HEK293 (cell line): ENCODE measurements around the gene BCR.

Experiments
- GLIS2 ChIP-seq: fragments of 450-650 bp; formaldehyde crosslinking; IDR thresholded peaks from 2 replicates; pipeline ENCODE4 v1.5.1; 2016; ENCODE audit warnings: missing biosample characterization, missing genetic modification characterization
- KLF16 ChIP-seq: fragments of 450-650 bp; formaldehyde crosslinking; IDR thresholded peaks from 2 replicates; pipeline ENCODE4 v1.5.1; 2017; ENCODE audit warnings: missing biosample characterization, missing genetic modification characterization
- TCF7L2 ChIP-seq: IDR thresholded peaks from 2 replicates; pipeline ENCODE4 v1.6.1; 2011; ENCODE audit warnings: low read depth, mild to moderate bottlenecking, inconsistent platforms, low read length, moderate library complexity, borderline replicate concordance
- ZNF221 ChIP-seq: fragments of 450-650 bp; formaldehyde crosslinking; IDR thresholded peaks from 2 replicates; pipeline ENCODE4 v1.5.1; 2017; ENCODE audit warnings: missing biosample characterization, missing genetic modification characterization, borderline replicate concordance
- ZNF335 ChIP-seq: fragments of 450-650 bp; formaldehyde crosslinking; conservative IDR thresholded peaks from 2 replicates; pipeline ENCODE4 v1.5.1; 2016; ENCODE audit warnings: missing biosample characterization, missing genetic modification characterization
- ZNF510 ChIP-seq: fragments of 450-650 bp; formaldehyde crosslinking; IDR thresholded peaks from 2 replicates; pipeline ENCODE4 v1.5.1; 2018; ENCODE audit warnings: mild to moderate bottlenecking, missing genetic modification characterization, missing biosample characterization; ENCODE audit not compliant: insufficient replicate concordance
- ZNF560 ChIP-seq: fragments of 450-650 bp; formaldehyde crosslinking; IDR thresholded peaks from 2 replicates; pipeline ENCODE4 v1.5.1; 2017; ENCODE audit warnings: missing biosample characterization, missing genetic modification characterization, borderline replicate concordance
- ZNF664 ChIP-seq: fragments of 450-650 bp; formaldehyde crosslinking; IDR thresholded peaks from 2 replicates; pipeline ENCODE4 v1.5.1; 2016; ENCODE audit warnings: missing biosample characterization, missing genetic modification characterization
- TF ChIP-seq, protein P1 (sequence below): fragments of 450-650 bp; formaldehyde crosslinking; IDR thresholded peaks from 2 replicates; pipeline ENCODE4 v1.5.1; 2016; ENCODE audit warnings: missing biosample characterization, missing genetic modification characterization
- TF ChIP-seq, protein P2 (sequence below): fragments of 450-650 bp; formaldehyde crosslinking; IDR thresholded peaks from 2 replicates; pipeline ENCODE4 v1.5.1; 2016; ENCODE audit warnings: missing biosample characterization, missing genetic modification characterization
- TF ChIP-seq, protein P3 (sequence below): fragments of 450-650 bp; formaldehyde crosslinking; IDR thresholded peaks from 2 replicates; pipeline ENCODE4 v1.5.1; 2016; ENCODE audit warnings: missing biosample characterization, missing genetic modification characterization
- TF ChIP-seq, protein P4 (sequence below): fragments of 450-650 bp; formaldehyde crosslinking; IDR thresholded peaks from 2 replicates; pipeline ENCODE4 v1.5.1; 2017; ENCODE audit warnings: missing biosample characterization, missing genetic modification characterization

DNA sequence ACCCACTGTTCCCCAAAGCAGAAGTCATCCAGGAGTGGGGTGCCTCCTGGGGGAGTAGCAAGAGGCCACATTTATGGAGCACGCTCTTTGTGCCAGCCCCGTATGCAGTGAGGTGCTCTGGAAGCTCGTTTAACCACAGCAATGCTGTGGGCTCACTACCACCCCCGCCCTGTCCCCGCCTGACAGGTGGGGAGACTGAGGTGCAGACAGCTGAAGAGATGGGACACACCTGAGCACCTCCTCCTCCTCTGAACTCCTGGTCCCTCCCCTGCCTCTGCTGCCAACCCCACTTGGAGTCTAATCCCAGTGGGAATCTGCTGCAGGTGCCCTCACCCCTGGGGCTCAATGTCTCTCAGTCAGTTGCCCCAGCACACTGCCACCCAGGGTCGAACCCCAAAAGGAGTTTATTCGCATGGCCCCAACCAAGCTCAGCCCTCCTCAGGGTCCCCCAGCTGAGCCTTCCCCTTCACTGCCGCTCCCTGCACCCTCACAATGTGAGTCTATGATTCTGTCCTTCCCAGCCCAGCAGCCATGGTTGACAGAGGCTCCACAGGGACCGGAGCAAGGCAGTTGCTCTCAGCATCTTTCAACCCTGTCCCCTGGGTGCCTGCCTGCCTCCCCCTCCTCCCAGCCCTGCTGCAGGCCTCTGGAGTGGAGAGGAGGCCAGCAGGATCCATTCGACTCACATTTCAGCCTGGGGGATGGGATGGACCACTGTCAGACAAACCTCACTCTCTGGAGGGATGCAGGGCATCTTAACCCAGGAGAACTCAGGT lies 13.3 kb upstream of the BCR start:
- TF ChIP-seq ZNF221 (tag by site-specific recombination) (no peak), ZNF560 (tag by site-specific recombination) (no peak), TCF7L2 (no peak), KLF16 (tag by site-specific recombination) (no peak), ZNF510 (tag by site-specific recombination) (no peak), GLIS2 (tag by site-specific recombination) (no peak), ZNF664 (tag by site-specific recombination) (no peak), ZNF335 (tag by site-specific recombination) (no peak)
- TF ChIP-seq, protein P1, sequence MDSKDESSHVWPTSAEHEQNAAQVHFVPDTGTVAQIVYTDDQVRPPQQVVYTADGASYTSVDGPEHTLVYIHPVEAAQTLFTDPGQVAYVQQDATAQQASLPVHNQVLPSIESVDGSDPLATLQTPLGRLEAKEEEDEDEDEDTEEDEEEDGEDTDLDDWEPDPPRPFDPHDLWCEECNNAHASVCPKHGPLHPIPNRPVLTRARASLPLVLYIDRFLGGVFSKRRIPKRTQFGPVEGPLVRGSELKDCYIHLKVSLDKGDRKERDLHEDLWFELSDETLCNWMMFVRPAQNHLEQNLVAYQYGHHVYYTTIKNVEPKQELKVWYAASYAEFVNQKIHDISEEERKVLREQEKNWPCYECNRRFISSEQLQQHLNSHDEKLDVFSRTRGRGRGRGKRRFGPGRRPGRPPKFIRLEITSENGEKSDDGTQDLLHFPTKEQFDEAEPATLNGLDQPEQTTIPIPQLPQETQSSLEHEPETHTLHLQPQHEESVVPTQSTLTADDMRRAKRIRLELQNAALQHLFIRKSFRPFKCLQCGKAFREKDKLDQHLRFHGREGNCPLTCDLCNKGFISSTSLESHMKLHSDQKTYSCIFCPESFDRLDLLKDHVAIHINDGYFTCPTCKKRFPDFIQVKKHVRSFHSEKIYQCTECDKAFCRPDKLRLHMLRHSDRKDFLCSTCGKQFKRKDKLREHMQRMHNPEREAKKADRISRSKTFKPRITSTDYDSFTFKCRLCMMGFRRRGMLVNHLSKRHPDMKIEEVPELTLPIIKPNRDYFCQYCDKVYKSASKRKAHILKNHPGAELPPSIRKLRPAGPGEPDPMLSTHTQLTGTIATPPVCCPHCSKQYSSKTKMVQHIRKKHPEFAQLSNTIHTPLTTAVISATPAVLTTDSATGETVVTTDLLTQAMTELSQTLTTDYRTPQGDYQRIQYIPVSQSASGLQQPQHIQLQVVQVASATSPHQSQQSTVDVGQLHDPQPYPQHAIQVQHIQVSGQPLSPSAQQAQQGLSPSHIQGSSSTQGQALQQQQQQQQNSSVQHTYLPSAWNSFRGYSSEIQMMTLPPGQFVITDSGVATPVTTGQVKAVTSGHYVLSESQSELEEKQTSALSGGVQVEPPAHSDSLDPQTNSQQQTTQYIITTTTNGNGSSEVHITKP (tag by site-specific recombination) = no peak
- TF ChIP-seq, protein P2, sequence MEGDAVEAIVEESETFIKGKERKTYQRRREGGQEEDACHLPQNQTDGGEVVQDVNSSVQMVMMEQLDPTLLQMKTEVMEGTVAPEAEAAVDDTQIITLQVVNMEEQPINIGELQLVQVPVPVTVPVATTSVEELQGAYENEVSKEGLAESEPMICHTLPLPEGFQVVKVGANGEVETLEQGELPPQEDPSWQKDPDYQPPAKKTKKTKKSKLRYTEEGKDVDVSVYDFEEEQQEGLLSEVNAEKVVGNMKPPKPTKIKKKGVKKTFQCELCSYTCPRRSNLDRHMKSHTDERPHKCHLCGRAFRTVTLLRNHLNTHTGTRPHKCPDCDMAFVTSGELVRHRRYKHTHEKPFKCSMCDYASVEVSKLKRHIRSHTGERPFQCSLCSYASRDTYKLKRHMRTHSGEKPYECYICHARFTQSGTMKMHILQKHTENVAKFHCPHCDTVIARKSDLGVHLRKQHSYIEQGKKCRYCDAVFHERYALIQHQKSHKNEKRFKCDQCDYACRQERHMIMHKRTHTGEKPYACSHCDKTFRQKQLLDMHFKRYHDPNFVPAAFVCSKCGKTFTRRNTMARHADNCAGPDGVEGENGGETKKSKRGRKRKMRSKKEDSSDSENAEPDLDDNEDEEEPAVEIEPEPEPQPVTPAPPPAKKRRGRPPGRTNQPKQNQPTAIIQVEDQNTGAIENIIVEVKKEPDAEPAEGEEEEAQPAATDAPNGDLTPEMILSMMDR = no peak
- TF ChIP-seq, protein P3, sequence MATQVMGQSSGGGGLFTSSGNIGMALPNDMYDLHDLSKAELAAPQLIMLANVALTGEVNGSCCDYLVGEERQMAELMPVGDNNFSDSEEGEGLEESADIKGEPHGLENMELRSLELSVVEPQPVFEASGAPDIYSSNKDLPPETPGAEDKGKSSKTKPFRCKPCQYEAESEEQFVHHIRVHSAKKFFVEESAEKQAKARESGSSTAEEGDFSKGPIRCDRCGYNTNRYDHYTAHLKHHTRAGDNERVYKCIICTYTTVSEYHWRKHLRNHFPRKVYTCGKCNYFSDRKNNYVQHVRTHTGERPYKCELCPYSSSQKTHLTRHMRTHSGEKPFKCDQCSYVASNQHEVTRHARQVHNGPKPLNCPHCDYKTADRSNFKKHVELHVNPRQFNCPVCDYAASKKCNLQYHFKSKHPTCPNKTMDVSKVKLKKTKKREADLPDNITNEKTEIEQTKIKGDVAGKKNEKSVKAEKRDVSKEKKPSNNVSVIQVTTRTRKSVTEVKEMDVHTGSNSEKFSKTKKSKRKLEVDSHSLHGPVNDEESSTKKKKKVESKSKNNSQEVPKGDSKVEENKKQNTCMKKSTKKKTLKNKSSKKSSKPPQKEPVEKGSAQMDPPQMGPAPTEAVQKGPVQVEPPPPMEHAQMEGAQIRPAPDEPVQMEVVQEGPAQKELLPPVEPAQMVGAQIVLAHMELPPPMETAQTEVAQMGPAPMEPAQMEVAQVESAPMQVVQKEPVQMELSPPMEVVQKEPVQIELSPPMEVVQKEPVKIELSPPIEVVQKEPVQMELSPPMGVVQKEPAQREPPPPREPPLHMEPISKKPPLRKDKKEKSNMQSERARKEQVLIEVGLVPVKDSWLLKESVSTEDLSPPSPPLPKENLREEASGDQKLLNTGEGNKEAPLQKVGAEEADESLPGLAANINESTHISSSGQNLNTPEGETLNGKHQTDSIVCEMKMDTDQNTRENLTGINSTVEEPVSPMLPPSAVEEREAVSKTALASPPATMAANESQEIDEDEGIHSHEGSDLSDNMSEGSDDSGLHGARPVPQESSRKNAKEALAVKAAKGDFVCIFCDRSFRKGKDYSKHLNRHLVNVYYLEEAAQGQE (tag by site-specific recombination) = no peak
- TF ChIP-seq, protein P4, sequence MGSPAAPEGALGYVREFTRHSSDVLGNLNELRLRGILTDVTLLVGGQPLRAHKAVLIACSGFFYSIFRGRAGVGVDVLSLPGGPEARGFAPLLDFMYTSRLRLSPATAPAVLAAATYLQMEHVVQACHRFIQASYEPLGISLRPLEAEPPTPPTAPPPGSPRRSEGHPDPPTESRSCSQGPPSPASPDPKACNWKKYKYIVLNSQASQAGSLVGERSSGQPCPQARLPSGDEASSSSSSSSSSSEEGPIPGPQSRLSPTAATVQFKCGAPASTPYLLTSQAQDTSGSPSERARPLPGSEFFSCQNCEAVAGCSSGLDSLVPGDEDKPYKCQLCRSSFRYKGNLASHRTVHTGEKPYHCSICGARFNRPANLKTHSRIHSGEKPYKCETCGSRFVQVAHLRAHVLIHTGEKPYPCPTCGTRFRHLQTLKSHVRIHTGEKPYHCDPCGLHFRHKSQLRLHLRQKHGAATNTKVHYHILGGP = no peak
